H1 (cell line): ENCODE data around the gene GRB7. TPM values are rescaled to one million over a fixed set of nuclear protein-coding genes. Genes with fewer than 3 reads are reported as not detected.

Experiments used
- CTCF ChIA-PET: fragments of 300-600 bp; sonication (Branson Sonifier 250); formaldehyde crosslinking; loops from one replicate; lab custom pipeline; 2021; ENCODE audit not compliant: partially characterized antibody; lab: Charles Lee
- POLR2A ChIA-PET: fragments of 300-600 bp; sonication (Branson Sonifier 250); formaldehyde crosslinking; loops from one replicate; lab custom pipeline; 2021; ENCODE audit warnings: inconsistent platforms; ENCODE audit not compliant: partially characterized antibody; lab: Charles Lee
- DNase-seq, 2 experiments: peaks; one replicate each; pipeline versions ENCODE4 v3.0.0 to v3.0.0-alpha.2; 2010 to 2022; ENCODE audit warnings: low spot score in 2 of 2, low read depth in 1 of 2, mixed read lengths in 1 of 2
- FAIRE-seq: peaks from 2 replicates; lab custom pipeline; 2011; peaks lifted over from hg19 to GRCh38; lab: Jason Lieb, UNC
- H2AFZ ChIP-seq: 2 replicates; pipeline ENCODE4 v1.8.1; 2012; ENCODE audit warnings: low read length, inconsistent platforms
- H2AK5ac ChIP-seq: 2 replicates; pipeline ENCODE4 v1.6.1; 2013; ENCODE audit warnings: low read depth, low read length
- H2BK120ac ChIP-seq: replicated peaks from 2 replicates; pipeline ENCODE3; 2013; ENCODE audit warnings: low read depth, low read length, inconsistent platforms
- H2BK12ac ChIP-seq: 2 replicates; pipeline ENCODE4 v1.6.1; 2013; ENCODE audit warnings: low read depth, low read length
- H2BK15ac ChIP-seq: 2 replicates; pipeline ENCODE4 v1.6.1; 2013; ENCODE audit warnings: low read length
- H2BK20ac ChIP-seq: 2 replicates; pipeline ENCODE4 v1.6.1; 2013; ENCODE audit warnings: low read length
- H2BK5ac ChIP-seq: 2 replicates; pipeline ENCODE4 v1.6.1; 2013; ENCODE audit warnings: low read depth, low read length
- H3K14ac ChIP-seq: 2 replicates; pipeline ENCODE4 v1.6.1; 2013; ENCODE audit warnings: inconsistent platforms; ENCODE audit not compliant: insufficient read length
- H3K18ac ChIP-seq: 2 replicates; pipeline ENCODE4 v1.6.1; 2013; ENCODE audit warnings: low read length; ENCODE audit errors: extremely low read depth
- H3K23ac ChIP-seq: 2 replicates; pipeline ENCODE4 v1.6.1; 2013; ENCODE audit warnings: inconsistent platforms; ENCODE audit not compliant: insufficient read length
- H3K23me2 ChIP-seq: 2 replicates; pipeline ENCODE4 v1.6.1; 2013; ENCODE audit warnings: low read depth, low read length
- H3K27ac ChIP-seq: 2 replicates; pipeline ENCODE4 v1.6.1; 2011; ENCODE audit warnings: low read depth, low read length, inconsistent platforms
- H3K27me3 ChIP-seq, 4 experiments: replicated peaks in 1 of 4; 1 replicate in 1 of 4; 2 replicates in 3 of 4; pipeline versions ENCODE4 v1.6.1 to v1.8.1; 2011 to 2013; ENCODE audit warnings: low read length in 3 of 4, mild to moderate bottlenecking in 3 of 4, inconsistent platforms in 2 of 4, mixed read lengths in 2 of 4, moderate library complexity in 1 of 4; ENCODE audit not compliant: control insufficient read depth in 3 of 4, insufficient read depth in 3 of 4; ENCODE audit errors: extremely low read depth in 1 of 4
- H3K36me3 ChIP-seq, 4 experiments: 2 replicates each; pipeline versions ENCODE4 v1.6.1 to v1.8.1; 2011 to 2013; ENCODE audit warnings: mild to moderate bottlenecking in 4 of 4, low read length in 3 of 4, moderate library complexity in 2 of 4, control low read depth in 1 of 4, inconsistent platforms in 1 of 4; ENCODE audit not compliant: insufficient read depth in 4 of 4, control insufficient read depth in 2 of 4
- H3K4ac ChIP-seq: replicated peaks from 2 replicates; pipeline ENCODE3; 2013; ENCODE audit warnings: low read length, low read depth, mixed read lengths, inconsistent platforms; ENCODE audit not compliant: insufficient read length
- H3K4me1 ChIP-seq, 4 experiments: replicated peaks in 1 of 4; 1 replicate in 1 of 4; 2 replicates in 3 of 4; pipeline versions ENCODE4 v1.6.1 to v1.8.1; 2011 to 2013; ENCODE audit warnings: low read length in 3 of 4, inconsistent platforms in 2 of 4, mixed read lengths in 1 of 4; ENCODE audit not compliant: insufficient read depth in 4 of 4, control insufficient read depth in 3 of 4
- H3K4me2 ChIP-seq, 2 experiments: 2 replicates each; pipeline versions ENCODE4 v1.6.1 to v1.8.1; 2011 to 2013; ENCODE audit warnings: low read depth in 2 of 2, low read length in 2 of 2, control low read depth in 1 of 2, inconsistent platforms in 1 of 2, mild to moderate bottlenecking in 1 of 2; ENCODE audit not compliant: insufficient read depth in 1 of 2
- H3K4me3 ChIP-seq, 4 experiments: fragments of 200-600, 300-600 bp in 1 of 4; sonication (generic), shearing (Covaris generic), sonication (Bioruptor Twin) in 1 of 4; 2 replicates each; pipeline versions ENCODE4 v1.5.1 to v1.8.1; 2011 to 2016; ENCODE audit warnings: low read length in 4 of 4, low read depth in 3 of 4, control low read depth in 2 of 4, inconsistent platforms in 2 of 4, mild to moderate bottlenecking in 2 of 4, mixed read lengths in 1 of 4, moderate library complexity in 1 of 4; ENCODE audit not compliant: insufficient read depth in 2 of 4; ENCODE audit errors: extremely low read depth in 1 of 4
- H3K56ac ChIP-seq: replicated peaks from 2 replicates; pipeline ENCODE3; 2013; ENCODE audit warnings: low read depth, mild to moderate bottlenecking, mixed read lengths, low read length, inconsistent platforms; ENCODE audit not compliant: insufficient read length
- H3K79me1 ChIP-seq: 2 replicates; pipeline ENCODE4 v1.6.1; 2013; ENCODE audit warnings: low read depth, low read length, control low read depth
- H3K79me2 ChIP-seq, 2 experiments: 2 replicates each; pipeline versions ENCODE4 v1.6.1 to v1.8.1; 2012 to 2013; ENCODE audit warnings: low read length in 2 of 2, mild to moderate bottlenecking in 2 of 2, inconsistent platforms in 1 of 2; ENCODE audit not compliant: insufficient read depth in 2 of 2, control insufficient read depth in 1 of 2
- H3K9ac ChIP-seq, 4 experiments: replicated peaks in 1 of 4; 1 replicate in 1 of 4; 2 replicates in 3 of 4; pipeline versions ENCODE4 v1.6.1 to v1.8.1; 2011 to 2013; ENCODE audit warnings: low read depth in 3 of 4, low read length in 3 of 4, control low read depth in 2 of 4, mild to moderate bottlenecking in 2 of 4, moderate library complexity in 2 of 4, inconsistent platforms in 1 of 4; ENCODE audit errors: extremely low read depth in 1 of 4
- H3K9me3 ChIP-seq, 2 experiments: 2 replicates each; pipeline versions ENCODE4 v1.6.1 to v1.8.1; 2012 to 2013; ENCODE audit warnings: mild to moderate bottlenecking in 2 of 2, moderate library complexity in 2 of 2, control low read depth in 1 of 2, inconsistent platforms in 1 of 2, low read depth in 1 of 2, low read length in 1 of 2, mixed read lengths in 1 of 2; ENCODE audit not compliant: insufficient read depth in 2 of 2
- H4K20me1 ChIP-seq, 2 experiments: replicated peaks in 1 of 2; 2 replicates each; pipeline versions ENCODE3 to v1.8.1; 2011 to 2013; ENCODE audit warnings: inconsistent platforms in 2 of 2, low read length in 2 of 2, mild to moderate bottlenecking in 1 of 2; ENCODE audit not compliant: insufficient read depth in 2 of 2, control insufficient read depth in 1 of 2
- H4K5ac ChIP-seq: 2 replicates; pipeline ENCODE4 v1.6.1; 2013; ENCODE audit warnings: low read length, low read depth, mixed read lengths, inconsistent platforms; ENCODE audit not compliant: insufficient read length
- H4K8ac ChIP-seq: 2 replicates; pipeline ENCODE4 v1.8.0; 2013; ENCODE audit warnings: mild to moderate bottlenecking, moderate library complexity, low read length, inconsistent platforms; ENCODE audit not compliant: insufficient read depth; ENCODE audit errors: extremely low read depth
- H4K91ac ChIP-seq: replicated peaks from 2 replicates; pipeline ENCODE3; 2013; ENCODE audit warnings: low read length, mixed read lengths, inconsistent platforms; ENCODE audit not compliant: insufficient read length
- CHD2 ChIP-seq: IDR thresholded peaks from 2 replicates; pipeline ENCODE4 v1.6.1; 2012; ENCODE audit warnings: low read length, improper control_type of control experiment
- EGR1 ChIP-seq: IDR thresholded peaks from 2 replicates; pipeline ENCODE4 v1.6.1; 2011; ENCODE audit warnings: low read depth, low read length, borderline replicate concordance
- FOSL1 ChIP-seq: IDR thresholded peaks from 2 replicates; pipeline ENCODE4 v1.6.1; 2011; ENCODE audit warnings: mild to moderate bottlenecking, low read depth, low read length, moderate library complexity; ENCODE audit not compliant: insufficient read depth
- GABPA ChIP-seq: IDR thresholded peaks from 2 replicates; pipeline ENCODE4 v1.6.1; 2011; ENCODE audit warnings: mild to moderate bottlenecking, low read length, moderate library complexity, borderline replicate concordance; ENCODE audit not compliant: insufficient read depth
- MAFK ChIP-seq: IDR thresholded peaks from 2 replicates; pipeline ENCODE4 v1.6.1; 2012; ENCODE audit warnings: low read depth, mild to moderate bottlenecking, improper control_type of control experiment, low read length
- RAD21 ChIP-seq, 2 experiments: IDR thresholded peaks in 1 of 2; conservative IDR thresholded peaks in 1 of 2; 2 replicates each; pipeline ENCODE4 v1.6.1; 2011; ENCODE audit warnings: low read depth in 2 of 2, low read length in 2 of 2, improper control_type of control experiment in 1 of 2, inconsistent platforms in 1 of 2, mild to moderate bottlenecking in 1 of 2, moderate library complexity in 1 of 2
- RFX5 ChIP-seq: IDR thresholded peaks from 2 replicates; pipeline ENCODE4 v1.6.1; 2011; ENCODE audit warnings: low read depth, low read length, improper control_type of control experiment, borderline replicate concordance
- SIRT6 ChIP-seq: IDR thresholded peaks from one replicate; pipeline ENCODE4 v1.7.1; 2012; ENCODE audit warnings: low read length, inconsistent platforms
- SRF ChIP-seq: IDR thresholded peaks from 2 replicates; pipeline ENCODE4 v1.6.1; 2011; ENCODE audit warnings: mild to moderate bottlenecking, low read depth, low read length, moderate library complexity
- SUZ12 ChIP-seq: fragments of 200-600 bp; sonication (generic); IDR thresholded peaks from 2 replicates; pipeline ENCODE4 v1.6.1; 2012; ENCODE audit warnings: mild to moderate bottlenecking, inconsistent platforms, low read length, moderate library complexity, mixed read lengths
- WGBS, 2 experiments: shearing (Covaris generic) in 1 of 2; methylation state at CpG; one replicate each; pipeline versions ENCODE4 v1.1.6 to v1.1.7; 2013 to 2015; ENCODE audit warnings: low lambda C conversion rate in 2 of 2, mixed read lengths in 2 of 2, inconsistent platforms in 1 of 2, low coverage in 1 of 2, missing lambda C conversion rate in 1 of 2; ENCODE audit not compliant: insufficient replicate concordance in 2 of 2, insufficient coverage in 1 of 2, insufficient read length in 1 of 2; ENCODE audit errors: extremely low coverage in 1 of 2, missing lambda C conversion rate in 1 of 2; 5-methylcytosine and 5-hydroxymethylcytosine counted together
- polyA plus RNA-seq, 7 experiments: library from polyadenylated mRNA; depleted of rRNA in 3 of 7; stranded (reverse) in 5 of 7; unstranded in 2 of 7; fragments of >200 nt in 5 of 7; fragments of 200-250 nt in 2 of 7; gene quantifications; 1 replicate in 5 of 7; 2 replicates in 1 of 7; 4 replicates in 1 of 7; pipeline versions ENCODE4 v1.2.1 to v1.2.3, GENCODE V29; 2011 to 2013; ENCODE audit warnings: missing spikeins in 2 of 7, mixed read lengths in 2 of 7
- total RNA-seq: library from RNA; stranded (reverse); fragmentation: NEBNext Ultra II Directional; extraction: Animal tissue kit (Norgen Biotek cat#: 25700); gene quantifications from 2 replicates; pipeline ENCODE4 v1.2.1, GENCODE V29; 2021
- TF ChIP-seq, protein P1 (sequence below): IDR thresholded peaks from 2 replicates; pipeline ENCODE4 v1.6.1; 2011; ENCODE audit warnings: low read depth, mild to moderate bottlenecking, low read length; ENCODE audit not compliant: insufficient read depth

Gene GRB7
- total and polyA plus RNA-seq, 2 of the 8 experiments (the other 6 are each of a cell fraction or from before 2014, with no cell fraction given): 32.2 to 41.5 TPM

DNA sequence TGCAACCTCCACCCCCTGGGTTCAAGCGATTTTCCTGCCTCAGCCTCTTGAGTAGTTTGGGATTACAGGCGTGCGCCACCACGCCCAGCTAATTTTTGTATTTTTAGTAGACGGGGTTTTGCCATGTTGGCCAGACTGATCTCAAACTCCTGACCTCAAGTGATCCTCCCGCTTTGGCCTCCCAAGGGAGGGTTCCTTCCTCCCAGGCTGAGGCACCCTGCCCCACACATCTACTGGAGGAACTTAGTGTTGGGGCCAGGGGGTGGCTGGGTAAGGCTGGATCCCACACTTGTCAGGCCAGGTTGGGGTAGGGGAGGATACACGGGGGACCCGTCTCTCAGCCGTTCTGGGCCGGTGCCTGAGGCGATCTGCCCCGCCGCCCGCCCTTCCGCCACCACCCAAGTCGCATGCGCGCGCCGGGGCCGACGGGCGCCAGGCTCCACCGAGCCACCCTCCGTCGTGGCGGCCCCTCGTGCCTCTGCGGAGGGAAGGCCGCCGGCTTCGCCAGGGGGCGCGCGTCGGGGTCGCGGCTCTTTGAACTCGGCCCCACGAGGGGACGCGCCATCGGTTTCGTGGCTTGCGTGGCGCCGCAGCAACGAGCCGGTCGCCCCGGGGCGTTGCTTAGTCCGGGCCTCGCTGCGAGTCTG is 15.9 kb downstream of the GRB7 start:
- Histone ChIP-seq H4K20me1 (no peaks in the 10 kb centered on the region), H3K27ac (no peak overlapping the region), H3K14ac (no peak overlapping the region), H3K27me3 (peaks cover 0 to 3% (median 2%) of the 10 kb centered on the region in 4 experiments; a peak in 2 of 7 replicates), H2BK5ac (peak overlapping the region; percentile 84; the same call in 1 of the 2 replicates), H3K4ac (peak overlapping the region; percentile 87), H4K5ac (peak overlapping the region; percentile 72), H3K23ac (no peak overlapping the region), H3K4me3 (peak overlapping the region; percentile 30 to 82 (median 74)), H3K56ac (no peak overlapping the region), H2BK12ac (peak overlapping the region; percentile 32), H3K18ac (peak overlapping the region; percentile 95), H3K23me2 (peaks cover 10% of the 10 kb centered on the region; the same call in 1 of the 2 replicates), H3K9ac (peak overlapping the region in 3 of 4 experiments; percentile 49 to 67 (median 64); a peak in 5 of 7 replicates), H3K36me3 (no peaks in the 10 kb centered on the region), H2BK20ac (0 out of 2 replicates have a peak overlapping the region, but pooled peaks have one; percentile 48), H2AK5ac (no peak overlapping the region), H3K79me2 (no peaks in the 10 kb centered on the region), H3K4me2 (peak overlapping the region; percentile 20 to 98), H2BK15ac (0 out of 2 replicates have a peak overlapping the region, but pooled peaks have one; percentile 46), H3K79me1 (no peaks in the 10 kb centered on the region; the same call in 1 of the 2 replicates), H3K9me3 (no peaks in the 10 kb centered on the region), H2AFZ (no peak overlapping the region), H2BK120ac (no peak overlapping the region), H3K4me1 (peaks cover 9 to 29% (median 21%) of the 10 kb centered on the region in 4 experiments), H4K8ac (peak overlapping the region; percentile 97), H4K91ac (peak overlapping the region; percentile 97)
- POLR2A ChIA-PET: interaction anchor here (0.6 to 8.1 kb wide), 7 partner anchors 9 to 1332 kb away, joined by 3 to 54 read pairs (median 3); partner anchors contain the start of genes MIEN1 and PPP1R1B
- peak in 1 of 2 experiments; percentile 70 for DNase-seq
- no peak for FAIRE-seq
- CTCF ChIA-PET: interaction anchor here (0.7 to 8.2 kb wide), 18 partner anchors 11 to 559 kb away, joined by 3 to 102 read pairs (median 4); partner anchors contain the start of genes MIEN1 and PNMT
- WGBS, 2 experiments: 18% methylated on average over 40 of the region's 55 CpGs; no CpG with 5 or more reads in 1 of the 2 experiments
- TF ChIP-seq RFX5 (no peak), CHD2 (no peak), SUZ12 (peak; percentile 42; the same call in 1 of the 2 replicates), SRF (no peak), MAFK (no peak), EGR1 (no peak), GABPA (no peak), SIRT6 (no peak), FOSL1 (no peak), RAD21 (IDR thresholded peaks at IDR 0.05 in 1 of 2, conservative IDR thresholded peaks at IDR 0.05 in 1 of 2; ENCODE audit: low read depth in 2 of 2, low read length in 2 of 2) (no peak)
- TF ChIP-seq, protein P1, sequence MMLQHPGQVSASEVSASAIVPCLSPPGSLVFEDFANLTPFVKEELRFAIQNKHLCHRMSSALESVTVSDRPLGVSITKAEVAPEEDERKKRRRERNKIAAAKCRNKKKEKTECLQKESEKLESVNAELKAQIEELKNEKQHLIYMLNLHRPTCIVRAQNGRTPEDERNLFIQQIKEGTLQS: no peak
